Measurements from ENCODE around the gene DSTN.

DNA sequence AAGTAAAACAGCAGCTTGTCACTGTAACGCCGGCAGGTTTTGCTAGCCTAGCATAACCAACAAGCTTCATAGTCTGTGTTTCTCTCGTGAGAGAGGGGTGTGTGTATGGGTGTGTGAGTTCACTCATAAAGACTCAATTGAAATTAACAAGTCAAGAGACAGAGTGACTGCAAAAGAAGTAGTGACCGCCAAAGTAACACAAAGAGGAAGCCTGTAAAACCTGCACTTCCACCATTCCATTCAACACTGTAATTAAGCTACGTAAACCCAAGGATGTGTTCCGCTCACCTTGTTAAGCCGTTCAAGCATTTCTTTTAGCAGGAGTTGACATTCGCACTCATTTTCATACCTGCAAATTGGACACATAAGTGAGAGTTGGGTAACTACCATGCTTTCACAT is 45.3 kb upstream of the DSTN start:
- TF ChIP-seq, protein P1, sequence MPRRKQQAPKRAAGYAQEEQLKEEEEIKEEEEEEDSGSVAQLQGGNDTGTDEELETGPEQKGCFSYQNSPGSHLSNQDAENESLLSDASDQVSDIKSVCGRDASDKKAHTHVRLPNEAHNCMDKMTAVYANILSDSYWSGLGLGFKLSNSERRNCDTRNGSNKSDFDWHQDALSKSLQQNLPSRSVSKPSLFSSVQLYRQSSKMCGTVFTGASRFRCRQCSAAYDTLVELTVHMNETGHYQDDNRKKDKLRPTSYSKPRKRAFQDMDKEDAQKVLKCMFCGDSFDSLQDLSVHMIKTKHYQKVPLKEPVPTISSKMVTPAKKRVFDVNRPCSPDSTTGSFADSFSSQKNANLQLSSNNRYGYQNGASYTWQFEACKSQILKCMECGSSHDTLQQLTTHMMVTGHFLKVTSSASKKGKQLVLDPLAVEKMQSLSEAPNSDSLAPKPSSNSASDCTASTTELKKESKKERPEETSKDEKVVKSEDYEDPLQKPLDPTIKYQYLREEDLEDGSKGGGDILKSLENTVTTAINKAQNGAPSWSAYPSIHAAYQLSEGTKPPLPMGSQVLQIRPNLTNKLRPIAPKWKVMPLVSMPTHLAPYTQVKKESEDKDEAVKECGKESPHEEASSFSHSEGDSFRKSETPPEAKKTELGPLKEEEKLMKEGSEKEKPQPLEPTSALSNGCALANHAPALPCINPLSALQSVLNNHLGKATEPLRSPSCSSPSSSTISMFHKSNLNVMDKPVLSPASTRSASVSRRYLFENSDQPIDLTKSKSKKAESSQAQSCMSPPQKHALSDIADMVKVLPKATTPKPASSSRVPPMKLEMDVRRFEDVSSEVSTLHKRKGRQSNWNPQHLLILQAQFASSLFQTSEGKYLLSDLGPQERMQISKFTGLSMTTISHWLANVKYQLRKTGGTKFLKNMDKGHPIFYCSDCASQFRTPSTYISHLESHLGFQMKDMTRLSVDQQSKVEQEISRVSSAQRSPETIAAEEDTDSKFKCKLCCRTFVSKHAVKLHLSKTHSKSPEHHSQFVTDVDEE (CRISPR knock-in tag; IDR thresholded peaks at IDR 0.05): no peak
- TF ChIP-seq ESRRG (CRISPR knock-in tag; IDR thresholded peaks at IDR 0.05) (no peak), TCF4 (CRISPR knock-in tag; IDR thresholded peaks at IDR 0.05; ENCODE audit: borderline replicate concordance) (no peak), CSDC2 (CRISPR knock-in tag; IDR thresholded peaks at IDR 0.05) (no peak), PPARA (CRISPR knock-in tag; IDR thresholded peaks at IDR 0.05; ENCODE audit: borderline replicate concordance) (no peak), ZC3H10 (CRISPR knock-in tag; IDR thresholded peaks at IDR 0.05) (no peak), ARNTL (CRISPR knock-in tag; IDR thresholded peaks at IDR 0.05; ENCODE audit: borderline replicate concordance, low read depth) (no peak), ZFP30 (CRISPR knock-in tag; IDR thresholded peaks at IDR 0.05) (no peak)
- TF ChIP-seq, protein P2, sequence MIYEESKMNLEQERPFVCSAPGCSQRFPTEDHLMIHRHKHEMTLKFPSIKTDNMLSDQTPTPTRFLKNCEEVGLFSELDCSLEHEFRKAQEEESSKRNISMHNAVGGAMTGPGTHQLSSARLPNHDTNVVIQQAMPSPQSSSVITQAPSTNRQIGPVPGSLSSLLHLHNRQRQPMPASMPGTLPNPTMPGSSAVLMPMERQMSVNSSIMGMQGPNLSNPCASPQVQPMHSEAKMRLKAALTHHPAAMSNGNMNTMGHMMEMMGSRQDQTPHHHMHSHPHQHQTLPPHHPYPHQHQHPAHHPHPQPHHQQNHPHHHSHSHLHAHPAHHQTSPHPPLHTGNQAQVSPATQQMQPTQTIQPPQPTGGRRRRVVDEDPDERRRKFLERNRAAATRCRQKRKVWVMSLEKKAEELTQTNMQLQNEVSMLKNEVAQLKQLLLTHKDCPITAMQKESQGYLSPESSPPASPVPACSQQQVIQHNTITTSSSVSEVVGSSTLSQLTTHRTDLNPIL (CRISPR knock-in tag; IDR thresholded peaks at IDR 0.05; ENCODE audit: low read depth): no peak
- TF ChIP-seq, protein P3, sequence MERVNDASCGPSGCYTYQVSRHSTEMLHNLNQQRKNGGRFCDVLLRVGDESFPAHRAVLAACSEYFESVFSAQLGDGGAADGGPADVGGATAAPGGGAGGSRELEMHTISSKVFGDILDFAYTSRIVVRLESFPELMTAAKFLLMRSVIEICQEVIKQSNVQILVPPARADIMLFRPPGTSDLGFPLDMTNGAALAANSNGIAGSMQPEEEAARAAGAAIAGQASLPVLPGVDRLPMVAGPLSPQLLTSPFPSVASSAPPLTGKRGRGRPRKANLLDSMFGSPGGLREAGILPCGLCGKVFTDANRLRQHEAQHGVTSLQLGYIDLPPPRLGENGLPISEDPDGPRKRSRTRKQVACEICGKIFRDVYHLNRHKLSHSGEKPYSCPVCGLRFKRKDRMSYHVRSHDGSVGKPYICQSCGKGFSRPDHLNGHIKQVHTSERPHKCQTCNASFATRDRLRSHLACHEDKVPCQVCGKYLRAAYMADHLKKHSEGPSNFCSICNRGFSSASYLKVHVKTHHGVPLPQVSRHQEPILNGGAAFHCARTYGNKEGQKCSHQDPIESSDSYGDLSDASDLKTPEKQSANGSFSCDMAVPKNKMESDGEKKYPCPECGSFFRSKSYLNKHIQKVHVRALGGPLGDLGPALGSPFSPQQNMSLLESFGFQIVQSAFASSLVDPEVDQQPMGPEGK (CRISPR knock-in tag; IDR thresholded peaks at IDR 0.05; ENCODE audit: borderline replicate concordance): no peak
- TF ChIP-seq, protein P4, sequence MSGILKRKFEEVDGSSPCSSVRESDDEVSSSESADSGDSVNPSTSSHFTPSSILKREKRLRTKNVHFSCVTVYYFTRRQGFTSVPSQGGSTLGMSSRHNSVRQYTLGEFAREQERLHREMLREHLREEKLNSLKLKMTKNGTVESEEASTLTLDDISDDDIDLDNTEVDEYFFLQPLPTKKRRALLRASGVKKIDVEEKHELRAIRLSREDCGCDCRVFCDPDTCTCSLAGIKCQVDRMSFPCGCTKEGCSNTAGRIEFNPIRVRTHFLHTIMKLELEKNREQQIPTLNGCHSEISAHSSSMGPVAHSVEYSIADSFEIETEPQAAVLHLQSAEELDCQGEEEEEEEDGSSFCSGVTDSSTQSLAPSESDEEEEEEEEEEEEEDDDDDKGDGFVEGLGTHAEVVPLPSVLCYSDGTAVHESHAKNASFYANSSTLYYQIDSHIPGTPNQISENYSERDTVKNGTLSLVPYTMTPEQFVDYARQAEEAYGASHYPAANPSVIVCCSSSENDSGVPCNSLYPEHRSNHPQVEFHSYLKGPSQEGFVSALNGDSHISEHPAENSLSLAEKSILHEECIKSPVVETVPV (CRISPR knock-in tag; IDR thresholded peaks at IDR 0.05): no peak
- TF ChIP-seq, protein P5, sequence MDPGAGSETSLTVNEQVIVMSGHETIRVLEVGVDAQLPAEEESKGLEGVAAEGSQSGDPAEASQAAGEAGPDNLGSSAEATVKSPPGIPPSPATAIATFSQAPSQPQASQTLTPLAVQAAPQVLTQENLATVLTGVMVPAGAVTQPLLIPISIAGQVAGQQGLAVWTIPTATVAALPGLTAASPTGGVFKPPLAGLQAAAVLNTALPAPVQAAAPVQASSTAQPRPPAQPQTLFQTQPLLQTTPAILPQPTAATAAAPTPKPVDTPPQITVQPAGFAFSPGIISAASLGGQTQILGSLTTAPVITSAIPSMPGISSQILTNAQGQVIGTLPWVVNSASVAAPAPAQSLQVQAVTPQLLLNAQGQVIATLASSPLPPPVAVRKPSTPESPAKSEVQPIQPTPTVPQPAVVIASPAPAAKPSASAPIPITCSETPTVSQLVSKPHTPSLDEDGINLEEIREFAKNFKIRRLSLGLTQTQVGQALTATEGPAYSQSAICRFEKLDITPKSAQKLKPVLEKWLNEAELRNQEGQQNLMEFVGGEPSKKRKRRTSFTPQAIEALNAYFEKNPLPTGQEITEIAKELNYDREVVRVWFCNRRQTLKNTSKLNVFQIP (CRISPR knock-in tag; IDR thresholded peaks at IDR 0.05; ENCODE audit: borderline replicate concordance, low read depth): no peak
